Gastrocnemius medialis (tissue), 4 donors: ENCODE measurements around the gene FTL. TPM values are rescaled to one million over a fixed set of nuclear protein-coding genes. Genes with fewer than 3 reads are reported as not detected.
"Not testable (repeated sequence)": the region's sequence is repeated elsewhere in the genome, so short reads cannot be mapped to it uniquely, and the experiment has no call there.

Experiments used
- ATAC-seq, 2 donors: fragments of 150-250 bp; one replicate each; pipeline ENCODE4 v1.9.1; 2016
- DNase-seq, 2 donors: peaks; one replicate each; pipeline ENCODE4 v3.0.0-alpha.2; 2019
- H3K27ac ChIP-seq, 4 donors: fragments of 200-600 bp; sonication (generic); 1 replicate in 1 of 4; 2 replicates in 3 of 4; pipeline ENCODE4 v1.5.1; 2016 to 2018; ENCODE audit warnings: mild to moderate bottlenecking in 2 of 4, moderate library complexity in 1 of 4
- H3K27me3 ChIP-seq, 3 donors: fragments of 200-600 bp; sonication (generic) in 2 of 3; 1 replicate in 1 of 3; 2 replicates in 2 of 3; pipeline versions ENCODE4 v1.5.1 to v1.6.0; 2016 to 2019; ENCODE audit warnings: mild to moderate bottlenecking in 1 of 3, moderate library complexity in 1 of 3
- H3K36me3 ChIP-seq, 2 donors: fragments of 200-600 bp; sonication (generic) in 1 of 2; one replicate each; pipeline ENCODE4 v1.5.1; 2017 to 2018
- H3K4me1 ChIP-seq, 2 donors: fragments of 200-600 bp; sonication (generic) in 1 of 2; one replicate each; pipeline ENCODE4 v1.5.1; 2016 to 2017; ENCODE audit warnings: mild to moderate bottlenecking in 2 of 2
- H3K4me3 ChIP-seq, 4 donors: fragments of 200-600 bp; sonication (generic) in 3 of 4; 1 replicate in 1 of 4; 2 replicates in 3 of 4; pipeline ENCODE4 v1.5.1; 2016 to 2019; ENCODE audit warnings: mild to moderate bottlenecking in 2 of 4
- H3K9me3 ChIP-seq, 3 donors: fragments of 200-600 bp; sonication (generic) in 2 of 3; 1 replicate in 1 of 3; 2 replicates in 2 of 3; pipeline ENCODE4 v1.5.1; 2016 to 2019
- POLR2A ChIP-seq, 2 donors: fragments of 450-650 bp; IDR thresholded peaks; one replicate each; pipeline ENCODE4 v1.6.1; 2017; ENCODE audit warnings: antibody characterized with exemption in 2 of 2, mild to moderate bottlenecking in 2 of 2, moderate library complexity in 2 of 2
- in situ Hi-C, 4 donors: fragments of 200-750 bp; cut with MboI; loops; one replicate each; pipeline versions ENCODE4 v1.15.0 to v1.8.0; 2017; ENCODE audit warnings: low sequenced_read_pairs in 4 of 4
- intact Hi-C: fragments of 100-400 bp; cut with DNase I; formaldehyde crosslinking; loops from one replicate; pipeline ENCODE4 v1.15.1; 2023; ENCODE audit warnings: low total_unique reads
- total RNA-seq, 4 donors: library from RNA; depleted of rRNA; stranded (reverse); fragments of >200 nt; gene quantifications; one replicate each; pipeline versions ENCODE4 v1.1.0 to v1.2.3, GENCODE V29; 2016
- TF ChIP-seq, protein P1 (sequence below), 5 experiments: fragments of 450-650 bp in 3 of 5; fragments of 200-600 bp in 2 of 5; sonication (generic) in 2 of 5; IDR thresholded peaks in 4 of 5; conservative IDR thresholded peaks in 1 of 5; 1 replicate in 4 of 5; 2 replicates in 1 of 5; pipeline ENCODE4 v1.5.1; 2016 to 2019; ENCODE audit warnings: antibody characterized with exemption in 5 of 5, mild to moderate bottlenecking in 3 of 5, moderate library complexity in 3 of 5

The FTL gene
- total RNA-seq, 4 donors from 2014 or later = 894 to 1,364 (median 1,121) TPM

DNA sequence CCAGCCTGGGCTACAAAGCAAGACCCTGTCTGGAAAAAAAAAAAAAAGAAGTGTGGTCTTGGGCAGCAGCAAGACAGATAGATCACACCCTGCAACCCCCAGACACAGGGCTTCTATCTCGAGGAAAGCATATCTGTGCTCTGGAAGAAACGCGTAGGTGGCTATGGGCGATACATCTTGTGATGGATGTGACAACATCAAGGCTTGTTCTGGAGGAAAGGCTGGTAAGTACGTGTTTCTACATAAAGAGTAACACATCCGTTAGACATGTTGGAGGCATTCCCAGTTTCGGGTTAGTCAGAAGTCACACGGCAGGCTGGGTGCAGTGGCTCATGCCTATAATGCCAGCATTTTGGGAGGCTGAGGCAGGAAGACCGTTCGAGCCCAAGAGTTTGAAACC lies 38.2 kb upstream of the FTL start:
- H3K4me3 ChIP-seq = no peak overlapping the region
- in situ Hi-C loops = no loop called here
- peak; percentile 64 to 66 for DNase-seq

DNA sequence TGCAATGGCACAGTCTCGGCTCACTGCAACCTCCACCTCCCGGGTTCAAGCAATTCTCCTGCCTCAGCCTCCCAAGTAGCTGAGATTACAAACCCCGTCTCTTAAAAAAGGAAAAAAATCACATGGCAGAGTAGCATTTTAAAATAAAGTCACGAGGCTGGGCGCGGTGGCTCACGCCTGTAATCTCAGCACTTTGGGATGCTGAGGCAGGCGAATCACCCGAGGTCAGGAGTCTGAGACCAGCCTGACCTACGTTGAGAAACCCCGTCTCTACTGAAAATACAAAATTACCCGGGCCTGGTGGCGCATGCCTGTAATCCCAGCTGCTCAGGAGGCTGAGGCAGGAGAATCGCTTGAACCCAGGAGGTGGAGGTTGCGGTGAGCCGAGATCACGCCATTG lies 37.4 kb upstream of the FTL start:
- H3K36me3 ChIP-seq, ATAC-seq, DNase-seq, H3K27ac ChIP-seq, in situ Hi-C loops, H3K4me1 ChIP-seq, H3K4me3 ChIP-seq, H3K9me3 ChIP-seq, intact Hi-C loops: not testable (repeated sequence)
- peaks cover 3 to 10% (median 6%) of the 10 kb centered on the region in 3 donors for H3K27me3 ChIP-seq

More for the DNA sequence above, 38.2 kb upstream of the FTL start:
- no peaks in the 10 kb centered on the region for H3K9me3 ChIP-seq
- TF ChIP-seq, protein P1, sequence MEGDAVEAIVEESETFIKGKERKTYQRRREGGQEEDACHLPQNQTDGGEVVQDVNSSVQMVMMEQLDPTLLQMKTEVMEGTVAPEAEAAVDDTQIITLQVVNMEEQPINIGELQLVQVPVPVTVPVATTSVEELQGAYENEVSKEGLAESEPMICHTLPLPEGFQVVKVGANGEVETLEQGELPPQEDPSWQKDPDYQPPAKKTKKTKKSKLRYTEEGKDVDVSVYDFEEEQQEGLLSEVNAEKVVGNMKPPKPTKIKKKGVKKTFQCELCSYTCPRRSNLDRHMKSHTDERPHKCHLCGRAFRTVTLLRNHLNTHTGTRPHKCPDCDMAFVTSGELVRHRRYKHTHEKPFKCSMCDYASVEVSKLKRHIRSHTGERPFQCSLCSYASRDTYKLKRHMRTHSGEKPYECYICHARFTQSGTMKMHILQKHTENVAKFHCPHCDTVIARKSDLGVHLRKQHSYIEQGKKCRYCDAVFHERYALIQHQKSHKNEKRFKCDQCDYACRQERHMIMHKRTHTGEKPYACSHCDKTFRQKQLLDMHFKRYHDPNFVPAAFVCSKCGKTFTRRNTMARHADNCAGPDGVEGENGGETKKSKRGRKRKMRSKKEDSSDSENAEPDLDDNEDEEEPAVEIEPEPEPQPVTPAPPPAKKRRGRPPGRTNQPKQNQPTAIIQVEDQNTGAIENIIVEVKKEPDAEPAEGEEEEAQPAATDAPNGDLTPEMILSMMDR (IDR thresholded peaks at IDR 0.05 in 4 of 5, conservative IDR thresholded peaks at IDR 0.05 in 1 of 5) = no peak
- no peak for TF ChIP-seq POLR2A (IDR thresholded peaks at IDR 0.05)
- no peaks in the 10 kb centered on the region for H3K4me1 ChIP-seq
- H3K36me3 ChIP-seq = peaks cover 0 to 16% of the 10 kb centered on the region in 2 donors
- intact Hi-C loops = no loop called here
- H3K27ac ChIP-seq = no peak overlapping the region
- H3K27me3 ChIP-seq = peaks cover 0 to 3% (median 0%) of the 10 kb centered on the region in 3 donors
- peak; percentile 88 to 94 for ATAC-seq

DNA sequence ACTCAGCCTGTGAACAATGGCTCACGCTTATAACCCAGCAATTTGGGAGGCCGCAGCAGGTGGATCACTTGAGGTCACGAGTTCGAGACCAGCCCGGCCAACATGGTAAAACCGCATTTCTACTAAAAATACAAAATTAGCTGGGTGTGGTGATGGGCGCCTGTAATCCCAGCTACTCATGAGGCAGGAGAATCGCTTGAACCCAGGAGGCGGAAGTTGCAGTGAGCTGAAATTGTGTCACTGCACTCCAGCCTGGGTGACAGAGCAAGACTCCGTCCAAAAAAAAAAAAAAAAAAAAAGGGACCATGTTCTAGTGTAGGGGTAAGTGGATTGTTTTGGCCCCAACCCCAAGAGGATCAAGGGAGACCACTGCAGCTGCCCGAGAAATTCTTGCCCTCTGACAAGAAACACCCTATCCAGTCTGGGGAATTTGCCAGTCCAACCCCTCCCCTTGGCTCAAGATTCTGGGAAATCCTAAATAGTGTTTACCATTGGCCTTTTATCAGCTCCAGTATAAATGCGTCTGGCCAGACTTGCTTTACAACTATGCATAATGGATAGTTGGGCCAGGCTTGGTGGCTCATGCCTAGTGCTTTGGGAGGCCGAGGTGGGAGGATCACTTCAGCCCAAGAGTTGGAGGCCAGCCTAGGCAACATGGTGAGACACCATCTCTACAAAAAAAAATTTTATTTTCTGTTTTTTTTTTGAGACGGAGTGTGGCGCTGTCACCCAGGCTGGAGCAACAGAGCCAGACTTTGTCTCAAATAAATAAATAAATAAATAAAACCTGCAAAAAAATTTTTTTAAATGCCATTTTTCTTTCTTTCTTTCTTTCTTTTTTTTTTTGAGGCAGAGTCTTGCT lies 36.7 kb upstream of the FTL start:
- no peak for DNase-seq
- peaks cover 6 to 13% (median 12%) of the 10 kb centered on the region in 3 donors for H3K27me3 ChIP-seq
- peaks cover 0 to 3% of the 10 kb centered on the region in 2 donors for H3K4me1 ChIP-seq
- H3K36me3 ChIP-seq = peaks cover 0 to 2% of the 10 kb centered on the region in 2 donors
- TF ChIP-seq POLR2A (IDR thresholded peaks at IDR 0.05) = no peak
- TF ChIP-seq, protein P1 (IDR thresholded peaks at IDR 0.05 in 4 of 5, conservative IDR thresholded peaks at IDR 0.05 in 1 of 5) = no peak
- H3K4me3 ChIP-seq = no peak overlapping the region
- in situ Hi-C loops = no loop called here
- no peak overlapping the region for H3K27ac ChIP-seq
- H3K9me3 ChIP-seq = no peaks in the 10 kb centered on the region
- intact Hi-C loops = no loop called here
- no peak for ATAC-seq

DNA sequence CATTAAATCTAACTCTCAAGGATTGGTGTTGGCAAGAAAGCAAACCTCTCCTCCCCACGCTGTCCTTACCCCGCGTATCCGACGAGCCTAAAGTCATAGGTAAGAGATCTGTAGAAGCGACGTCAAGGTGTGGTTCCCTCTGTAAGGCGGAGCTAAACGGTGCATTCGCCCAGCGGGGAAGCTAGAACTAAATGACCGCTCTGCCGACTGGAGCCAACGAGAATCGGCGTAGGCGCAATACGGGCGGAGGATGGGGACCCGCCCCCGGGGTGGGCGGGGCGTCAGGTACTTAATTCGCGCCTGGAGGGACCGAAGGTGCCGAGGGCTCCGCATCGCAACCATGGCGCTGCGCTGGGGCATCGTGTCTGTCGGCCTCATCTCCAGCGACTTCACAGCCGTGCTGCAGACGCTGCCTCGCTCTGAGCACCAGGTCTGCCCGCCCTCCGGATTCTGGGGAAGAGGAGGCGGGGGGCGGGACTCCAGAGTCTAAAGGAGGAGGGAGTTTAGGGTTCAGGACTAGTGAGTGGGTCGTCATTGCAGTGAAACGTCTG lies 31.7 kb upstream of the FTL start, which contains the start of gene DHDH:
Gene DHDH (plus strand): TSS at position 318 of the 551 bp plus-strand sequence. CDS start 23 bp downstream, at position 341.
- no peaks in the 10 kb centered on the region for H3K36me3 ChIP-seq
- H3K27ac ChIP-seq = no peak within 1 kb of the TSS
- DNase-seq = peak in 1 of 2 donors; percentile 43
- TF ChIP-seq POLR2A (IDR thresholded peaks at IDR 0.05) = no peak
- TF ChIP-seq, protein P1 (IDR thresholded peaks at IDR 0.05 in 4 of 5, conservative IDR thresholded peaks at IDR 0.05 in 1 of 5) = no peak
- H3K9me3 ChIP-seq = no peaks in the 10 kb centered on the region
- H3K4me3 ChIP-seq = peak within 1 kb of the TSS; percentile 36 to 55 (median 50)
- H3K27me3 ChIP-seq = peaks cover 21 to 24% (median 22%) of the 10 kb centered on the region in 3 donors
- in situ Hi-C loops = no loop called here
- intact Hi-C loops = no loop called here
- ATAC-seq = peak; percentile 48 to 61
- H3K4me1 ChIP-seq = peaks cover 0 to 3% of the 10 kb centered on the region in 2 donors

DNA sequence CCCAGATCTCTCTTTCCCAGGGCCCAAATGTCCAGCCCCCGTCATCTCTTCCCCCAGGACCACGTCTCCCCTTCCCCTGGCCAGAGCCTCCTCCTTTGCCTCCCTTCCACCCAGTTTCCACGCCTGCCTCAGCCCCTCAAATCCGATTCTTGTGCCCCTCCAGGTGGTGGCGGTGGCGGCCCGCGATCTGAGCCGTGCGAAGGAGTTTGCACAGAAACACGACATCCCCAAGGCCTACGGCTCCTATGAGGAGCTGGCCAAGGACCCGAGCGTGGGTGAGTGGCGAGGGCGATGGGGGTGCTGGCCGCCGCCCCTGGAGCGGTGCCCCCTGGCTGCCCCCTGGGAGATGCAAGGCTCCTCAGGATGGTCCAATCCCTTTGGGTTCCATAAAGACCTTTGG lies 30.3 kb upstream of the FTL start:
- no peak overlapping the region for H3K27ac ChIP-seq
- in situ Hi-C loops = no loop called here
- peaks cover 0 to 3% of the 10 kb centered on the region in 2 donors for H3K4me1 ChIP-seq
- H3K27me3 ChIP-seq = peaks cover 21 to 24% (median 22%) of the 10 kb centered on the region in 3 donors
- no peaks in the 10 kb centered on the region for H3K9me3 ChIP-seq
- DNase-seq = no peak
- TF ChIP-seq, protein P1 (IDR thresholded peaks at IDR 0.05 in 4 of 5, conservative IDR thresholded peaks at IDR 0.05 in 1 of 5) = no peak
- no peak for TF ChIP-seq POLR2A (IDR thresholded peaks at IDR 0.05)
- no peaks in the 10 kb centered on the region for H3K36me3 ChIP-seq
- intact Hi-C loops = no loop called here
- no peak for ATAC-seq
- no peak overlapping the region for H3K4me3 ChIP-seq
